PC-3 (cell line): Measurements from ENCODE around the gene DHCR7. TPM values are rescaled to one million over a fixed set of nuclear protein-coding genes. Genes with fewer than 3 reads are reported as not detected.
A peak's percentile ranks its signal among the peaks of the same experiment; 100 is the strongest.

Source experiments
- ATAC-seq: fragments of 200-7000 bp; cut with Tn5 transposase; 2 replicates; pipeline ENCODE4 v1.9.1; 2020; ENCODE audit warnings: mild to moderate bottlenecking, moderate library complexity
- BruUV-seq: library from RNA; stranded (reverse); fragments of 400-500 nt; replicated peaks from 2 replicates; lab custom pipeline; 2021; lab: Mats Ljungman, UMichigan
- CTCF ChIA-PET: fragments of 300-600 bp; sonication (Branson Sonifier 250); formaldehyde crosslinking; loops from one replicate; lab custom pipeline; 2022; ENCODE audit warnings: antibody characterized with exemption; lab: Charles Lee
- POLR2A ChIA-PET: fragments of 300-600 bp; sonication (Branson Sonifier 250); formaldehyde crosslinking; loops from one replicate; lab custom pipeline; 2022; ENCODE audit warnings: antibody characterized with exemption; ENCODE audit not compliant: unreplicated experiment; lab: Charles Lee
- DNase-seq: peaks from one replicate; pipeline ENCODE4 v3.0.0-alpha.2; 2015
- H2AFZ ChIP-seq: fragments of 300-600 bp; sonication (generic); 2 replicates; pipeline ENCODE4 v1.6.0; 2016; ENCODE audit warnings: antibody characterized with exemption, low read length
- H3F3A ChIP-seq: fragments of 300-600 bp; sonication (generic); one replicate; pipeline ENCODE4 v1.6.0; 2017; ENCODE audit warnings: antibody characterized with exemption, low read length, control low read depth, mild to moderate bottlenecking; ENCODE audit not compliant: unreplicated experiment
- H3K27ac ChIP-seq: fragments of 300-600 bp; sonication (generic); 2 replicates; pipeline ENCODE4 v1.5.1; 2016; ENCODE audit warnings: mild to moderate bottlenecking, low read length
- H3K27me3 ChIP-seq: fragments of 300-600 bp; sonication (generic); 2 replicates; pipeline ENCODE4 v1.6.1; 2016; ENCODE audit warnings: low read length, mixed read lengths
- H3K36me3 ChIP-seq: fragments of 300-600 bp; sonication (generic); 2 replicates; pipeline ENCODE4 v1.6.1; 2016; ENCODE audit warnings: low read depth, mixed run types, low read length, mixed read lengths
- H3K4me1 ChIP-seq: fragments of 300-600 bp; sonication (generic); 2 replicates; pipeline ENCODE4 v1.5.1; 2016; ENCODE audit warnings: low read length; ENCODE audit not compliant: insufficient read depth
- H3K4me2 ChIP-seq: fragments of 300-600 bp; sonication (generic); 2 replicates; pipeline ENCODE4 v1.6.0; 2016; ENCODE audit warnings: low read length
- H3K4me3 ChIP-seq: fragments of 300-600 bp; sonication (generic); 2 replicates; pipeline ENCODE4 v1.5.1; 2016; ENCODE audit warnings: mild to moderate bottlenecking, low read length, mixed read lengths
- H3K79me2 ChIP-seq: fragments of 300-600 bp; sonication (generic); 2 replicates; pipeline ENCODE4 v1.6.1; 2017; ENCODE audit warnings: low read length, mixed read lengths
- H3K9ac ChIP-seq: fragments of 300-600 bp; sonication (generic); 2 replicates; pipeline ENCODE4 v1.6.0; 2016; ENCODE audit warnings: mild to moderate bottlenecking, low read length
- H3K9me2 ChIP-seq: fragments of 300-600 bp; sonication (generic); replicated peaks from 2 replicates; pipeline ENCODE4 v1.6.1; 2016; ENCODE audit warnings: mixed run types, low read length, mixed read lengths
- H3K9me3 ChIP-seq: fragments of 300-600 bp; sonication (generic); 2 replicates; pipeline ENCODE4 v1.6.1; 2016; ENCODE audit warnings: low read length, mixed read lengths
- H4K20me1 ChIP-seq: fragments of 300-600 bp; sonication (generic); 2 replicates; pipeline ENCODE4 v1.6.1; 2016; ENCODE audit warnings: low read length, mixed read lengths
- EZH2 ChIP-seq: fragments of 300-600 bp; sonication (generic); IDR thresholded peaks from one replicate; pipeline ENCODE4 v1.6.1; 2017; ENCODE audit warnings: antibody characterized with exemption, mild to moderate bottlenecking, low read length; ENCODE audit not compliant: unreplicated experiment
- EZH2phosphoT487 ChIP-seq: fragments of 300-600 bp; sonication (generic); IDR thresholded peaks from 2 replicates; pipeline ENCODE4 v1.6.1; 2018; ENCODE audit warnings: mild to moderate bottlenecking, antibody characterized with exemption, low read length, borderline replicate concordance
- intact Hi-C: fragments of 100-400 bp; cut with micrococcal nuclease; formaldehyde crosslinking; loops from 2 replicates; pipeline ENCODE4 v1.9.0; 2023
- total RNA-seq: library from RNA; depleted of rRNA; stranded (reverse); fragments of >200 nt; gene quantifications from 2 replicates; pipeline ENCODE4 v1.2.3, GENCODE V29; 2014
- TF ChIP-seq, protein P1 (sequence below): fragments of 300-600 bp; sonication (generic); conservative IDR thresholded peaks from 2 replicates; pipeline ENCODE4 v1.5.1; 2017; ENCODE audit warnings: antibody characterized with exemption, low read depth, mild to moderate bottlenecking, low read length

DHCR7 gene
- total RNA-seq, 1 experiment from 2014 or later: 127 TPM

DNA sequence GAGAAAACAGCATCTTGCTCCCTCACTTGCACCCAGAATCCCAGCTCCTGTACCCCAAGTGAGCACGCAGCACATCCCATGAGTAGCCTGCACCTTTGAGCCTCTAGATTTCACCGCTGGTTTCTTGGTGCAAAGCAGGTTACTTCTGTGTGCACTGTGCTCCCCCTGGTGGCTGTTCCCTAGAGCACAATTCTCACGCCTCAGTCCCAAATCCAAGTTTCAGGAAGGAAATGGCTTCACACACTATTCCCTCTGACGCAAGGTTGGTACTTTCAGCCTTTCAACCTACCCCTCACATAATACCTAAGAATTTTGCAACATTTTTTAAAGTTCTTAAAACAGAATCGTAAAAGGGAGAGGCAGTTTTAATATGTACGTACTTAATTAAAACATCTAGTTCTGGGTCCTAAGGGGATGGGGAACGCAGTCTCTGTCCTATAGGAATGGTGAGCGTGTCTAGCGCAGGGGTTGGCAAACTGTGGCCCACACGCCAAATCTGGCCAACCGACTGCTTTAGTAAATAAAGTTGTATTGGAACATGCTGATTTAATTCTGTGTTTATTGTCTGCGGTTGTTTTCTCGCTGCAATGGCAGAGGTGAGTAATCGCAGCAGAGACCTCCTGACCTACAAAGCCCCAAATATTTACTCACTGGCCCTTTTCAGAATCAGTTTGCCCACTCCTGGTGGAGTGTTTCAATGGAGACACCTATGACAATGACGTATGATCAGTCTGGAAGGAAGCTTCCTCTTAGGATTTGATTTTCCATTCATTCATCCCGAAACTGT, 27.5 kb downstream of the DHCR7 start:
- peaks cover 20% of the 10 kb centered on the region for H3K4me1 ChIP-seq
- intact Hi-C loops: no loop called here
- H3K9me3 ChIP-seq: no peaks in the 10 kb centered on the region
- ATAC-seq (peak; percentile 37; the same call in 1 of the 2 replicates), DNase-seq (peak; percentile 61)
- ChIA-PET CTCF (no interaction called here), POLR2A (no interaction called here)
- no peaks in the 10 kb centered on the region for H3F3A ChIP-seq
- TF ChIP-seq, protein P1, sequence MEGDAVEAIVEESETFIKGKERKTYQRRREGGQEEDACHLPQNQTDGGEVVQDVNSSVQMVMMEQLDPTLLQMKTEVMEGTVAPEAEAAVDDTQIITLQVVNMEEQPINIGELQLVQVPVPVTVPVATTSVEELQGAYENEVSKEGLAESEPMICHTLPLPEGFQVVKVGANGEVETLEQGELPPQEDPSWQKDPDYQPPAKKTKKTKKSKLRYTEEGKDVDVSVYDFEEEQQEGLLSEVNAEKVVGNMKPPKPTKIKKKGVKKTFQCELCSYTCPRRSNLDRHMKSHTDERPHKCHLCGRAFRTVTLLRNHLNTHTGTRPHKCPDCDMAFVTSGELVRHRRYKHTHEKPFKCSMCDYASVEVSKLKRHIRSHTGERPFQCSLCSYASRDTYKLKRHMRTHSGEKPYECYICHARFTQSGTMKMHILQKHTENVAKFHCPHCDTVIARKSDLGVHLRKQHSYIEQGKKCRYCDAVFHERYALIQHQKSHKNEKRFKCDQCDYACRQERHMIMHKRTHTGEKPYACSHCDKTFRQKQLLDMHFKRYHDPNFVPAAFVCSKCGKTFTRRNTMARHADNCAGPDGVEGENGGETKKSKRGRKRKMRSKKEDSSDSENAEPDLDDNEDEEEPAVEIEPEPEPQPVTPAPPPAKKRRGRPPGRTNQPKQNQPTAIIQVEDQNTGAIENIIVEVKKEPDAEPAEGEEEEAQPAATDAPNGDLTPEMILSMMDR: peak; percentile 95
- no peak for TF ChIP-seq EZH2
- TF ChIP-seq EZH2phosphoT487: no peak
- peaks cover 9% of the 10 kb centered on the region; the same call in 1 of the 2 replicates for H3K27me3 ChIP-seq
- H3K36me3 ChIP-seq: no peaks in the 10 kb centered on the region
- H3K4me3 ChIP-seq: no peak overlapping the region
- no peak overlapping the region for H3K27ac ChIP-seq
- no peak overlapping the region for H3K4me2 ChIP-seq
- no peaks in the 10 kb centered on the region for H3K9me2 ChIP-seq
- H3K79me2 ChIP-seq: no peaks in the 10 kb centered on the region
- BruUV-seq: no TSS peak
- H3K9ac ChIP-seq: no peak overlapping the region
- H4K20me1 ChIP-seq: no peaks in the 10 kb centered on the region
- H2AFZ ChIP-seq: no peak overlapping the region

DNA sequence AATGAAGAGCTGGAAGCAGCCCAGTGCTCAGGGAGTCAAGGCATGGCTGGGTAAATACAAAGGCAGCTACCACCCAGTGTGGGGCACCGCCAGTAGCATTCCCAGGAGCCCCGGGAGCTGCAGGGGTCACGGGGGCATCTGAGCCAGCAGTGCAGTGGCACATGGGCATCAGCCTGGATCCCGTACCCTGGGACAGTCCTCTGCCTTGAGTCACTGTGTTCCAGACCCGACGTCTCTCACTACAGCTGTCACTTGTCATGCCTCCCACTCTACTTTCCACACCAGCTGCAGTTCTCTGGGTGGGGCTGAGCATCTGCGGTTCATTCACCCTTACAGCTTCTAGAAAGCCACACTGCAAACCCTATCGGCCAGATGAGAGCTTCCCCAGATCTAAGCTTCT, 29.6 kb downstream of the DHCR7 start:
- no peak for DNase-seq
- ChIA-PET POLR2A (no interaction called here), CTCF (no interaction called here)
- intact Hi-C loops: no loop called here
- Histone ChIP-seq H3F3A (no peaks in the 10 kb centered on the region), H3K9me2 (no peaks in the 10 kb centered on the region), H3K36me3 (no peaks in the 10 kb centered on the region), H2AFZ (no peak overlapping the region), H3K4me3 (no peak overlapping the region), H3K27me3 (peaks cover 13% of the 10 kb centered on the region; the same call in 1 of the 2 replicates), H3K9me3 (no peaks in the 10 kb centered on the region), H3K9ac (no peak overlapping the region), H3K4me1 (peaks cover 11% of the 10 kb centered on the region; the same call in 1 of the 2 replicates), H3K27ac (no peak overlapping the region), H3K4me2 (no peak overlapping the region), H4K20me1 (no peaks in the 10 kb centered on the region), H3K79me2 (no peaks in the 10 kb centered on the region)
- no peak for TF ChIP-seq EZH2
- TF ChIP-seq, protein P1: no peak
- no peak for TF ChIP-seq EZH2phosphoT487
- no peak for ATAC-seq
- BruUV-seq: no TSS peak

- Histone ChIP-seq H3K9ac (no peak overlapping the region), H3K79me2 (no peaks in the 10 kb centered on the region), H4K20me1 (no peaks in the 10 kb centered on the region), H2AFZ (no peak overlapping the region), H3K27me3 (peaks cover 23% of the 10 kb centered on the region; the same call in 1 of the 2 replicates), H3K4me2 (no peak overlapping the region), H3K36me3 (no peaks in the 10 kb centered on the region), H3K9me3 (no peaks in the 10 kb centered on the region), H3F3A (no peaks in the 10 kb centered on the region), H3K4me1 (no peaks in the 10 kb centered on the region), H3K27ac (no peak overlapping the region), H3K4me3 (no peak overlapping the region), H3K9me2 (no peaks in the 10 kb centered on the region)
- no TSS peak for BruUV-seq
- ChIA-PET POLR2A (no interaction called here), CTCF (no interaction called here)
- ATAC-seq (no peak), DNase-seq (no peak)
- intact Hi-C loops: no loop called here
- TF ChIP-seq, protein P1: no peak
- TF ChIP-seq EZH2phosphoT487: no peak
- no peak for TF ChIP-seq EZH2
Measured at GRCh38 chr11:71414645-71415044, 33.5 kb downstream of the DHCR7 start.
